IMR-90 (cell line): ENCODE measurements around the gene DMD. TPM values are rescaled to one million over a fixed set of nuclear protein-coding genes. Genes with fewer than 3 reads are reported as not detected.

ENCODE experiments used
- ATAC-seq: fragments of 200-7000 bp; cut with Tn5 transposase; 2 replicates; pipeline ENCODE4 v1.9.1; 2020; ENCODE audit warnings: low read depth, mild to moderate bottlenecking, moderate library complexity
- BruUV-seq: library from RNA; stranded (reverse); fragments of 400-500 nt; replicated peaks from 2 replicates; lab custom pipeline; 2021; lab: Mats Ljungman, UMichigan
- CTCF ChIA-PET: fragments of 300-600 bp; formaldehyde crosslinking; extraction: SDS; loops from one replicate; lab custom pipeline; 2021; ENCODE audit warnings: antibody characterized with exemption; lab: Yijun Ruan, JAX
- POLR2A ChIA-PET: fragments of 300-600 bp; sonication (Branson Sonifier 250); formaldehyde crosslinking; loops from one replicate; lab custom pipeline; 2022; ENCODE audit warnings: antibody characterized with exemption; ENCODE audit not compliant: unreplicated experiment; lab: Charles Lee
- DNase-seq: peaks from one replicate; pipeline ENCODE4 v3.0.0; 2013
- H2AFZ ChIP-seq: replicated peaks from 2 replicates; pipeline ENCODE3; 2013; ENCODE audit warnings: low read length, mild to moderate bottlenecking; ENCODE audit not compliant: poor library complexity
- H2AK5ac ChIP-seq: 2 replicates; pipeline ENCODE4 v1.6.1; 2013; ENCODE audit warnings: low read depth, low read length, inconsistent platforms
- H2AK9ac ChIP-seq: replicated peaks from 2 replicates; pipeline ENCODE3; 2013; ENCODE audit warnings: mild to moderate bottlenecking, low read depth, low read length, moderate library complexity; ENCODE audit not compliant: poor library complexity
- H2BK120ac ChIP-seq: 2 replicates; pipeline ENCODE4 v1.6.1; 2013; ENCODE audit warnings: low read depth, low read length, inconsistent platforms
- H2BK15ac ChIP-seq: 3 replicates; pipeline ENCODE4 v1.6.1; 2013; ENCODE audit warnings: low read depth, low read length, inconsistent platforms
- H2BK20ac ChIP-seq: 2 replicates; pipeline ENCODE4 v1.6.1; 2013; ENCODE audit warnings: low read depth, mild to moderate bottlenecking, inconsistent platforms, low read length, moderate library complexity
- H2BK5ac ChIP-seq: 2 replicates; pipeline ENCODE4 v1.6.1; 2013; ENCODE audit warnings: mild to moderate bottlenecking, low read depth, low read length, inconsistent platforms; ENCODE audit not compliant: poor library complexity, severe bottlenecking
- H3K14ac ChIP-seq: replicated peaks from 2 replicates; pipeline ENCODE4 v1.6.1; 2013; ENCODE audit warnings: low read depth, low read length, inconsistent platforms
- H3K18ac ChIP-seq: 2 replicates; pipeline ENCODE4 v1.6.1; 2013; ENCODE audit warnings: low read depth, low read length, control low read depth
- H3K23ac ChIP-seq: 2 replicates; pipeline ENCODE4 v1.6.1; 2013; ENCODE audit warnings: low read depth, low read length, inconsistent platforms
- H3K27ac ChIP-seq: 2 replicates; pipeline ENCODE4 v1.5.1; 2013; ENCODE audit warnings: mild to moderate bottlenecking, control low read depth, low read length; ENCODE audit not compliant: insufficient read depth
- H3K27me3 ChIP-seq: 2 replicates; pipeline ENCODE4 v1.6.1; 2013; ENCODE audit warnings: low read length; ENCODE audit not compliant: control insufficient read depth, insufficient read depth
- H3K36me3 ChIP-seq: 2 replicates; pipeline ENCODE4 v1.6.1; 2013; ENCODE audit warnings: low read length, mixed read lengths; ENCODE audit not compliant: control insufficient read depth, insufficient read depth
- H3K4ac ChIP-seq: 2 replicates; pipeline ENCODE4 v1.6.1; 2013; ENCODE audit warnings: low read depth, low read length, inconsistent platforms
- H3K4me1 ChIP-seq: 2 replicates; pipeline ENCODE4 v1.6.1; 2013; ENCODE audit warnings: low read length, mixed read lengths; ENCODE audit not compliant: control insufficient read depth, insufficient read depth
- H3K4me2 ChIP-seq: 2 replicates; pipeline ENCODE4 v1.6.1; 2013; ENCODE audit warnings: low read depth, mild to moderate bottlenecking, control low read depth, low read length, moderate library complexity
- H3K4me3 ChIP-seq: 2 replicates; pipeline ENCODE4 v1.5.1; 2013; ENCODE audit warnings: low read depth, mild to moderate bottlenecking, control low read depth, low read length, moderate library complexity; ENCODE audit not compliant: insufficient read depth
- H3K56ac ChIP-seq: 2 replicates; pipeline ENCODE4 v1.6.1; 2013; ENCODE audit warnings: low read length, inconsistent platforms; ENCODE audit not compliant: insufficient read depth; ENCODE audit errors: extremely low read depth
- H3K79me1 ChIP-seq, 2 experiments: 2 replicates each; pipeline ENCODE4 v1.6.1; 2013; ENCODE audit warnings: low read length in 2 of 2, inconsistent platforms in 1 of 2, low read depth in 1 of 2
- H3K9ac ChIP-seq: 2 replicates; pipeline ENCODE4 v1.6.1; 2013; ENCODE audit warnings: low read depth, low read length, control low read depth
- H3K9me1 ChIP-seq: 2 replicates; pipeline ENCODE4 v1.6.1; 2013; ENCODE audit warnings: low read length, inconsistent platforms; ENCODE audit not compliant: insufficient read depth
- H3K9me3 ChIP-seq: 2 replicates; pipeline ENCODE4 v1.6.1; 2013; ENCODE audit warnings: low read length; ENCODE audit not compliant: control insufficient read depth, insufficient read depth
- H4K20me1 ChIP-seq: 2 replicates; pipeline ENCODE4 v1.6.1; 2013; ENCODE audit warnings: low read length, inconsistent platforms; ENCODE audit not compliant: insufficient read depth
- H4K5ac ChIP-seq: 2 replicates; pipeline ENCODE4 v1.6.1; 2013; ENCODE audit warnings: mild to moderate bottlenecking, low read depth, low read length, control low read depth
- H4K8ac ChIP-seq, 2 experiments: 2 replicates each; pipeline ENCODE4 v1.6.1; 2013; ENCODE audit warnings: low read depth in 2 of 2, low read length in 2 of 2, control low read depth in 1 of 2, inconsistent platforms in 1 of 2
- H4K91ac ChIP-seq: 2 replicates; pipeline ENCODE4 v1.6.1; 2013; ENCODE audit warnings: low read depth, low read length, inconsistent platforms; ENCODE audit not compliant: insufficient read depth
- BHLHE40 ChIP-seq: fragments of 150-350 bp; IDR thresholded peaks from 2 replicates; pipeline ENCODE4 v1.6.1; 2016; ENCODE audit warnings: mild to moderate bottlenecking, low read depth, low read length
- CEBPB ChIP-seq: IDR thresholded peaks from 2 replicates; pipeline ENCODE4 v1.6.1; 2012; ENCODE audit warnings: low read depth, low read length, improper control_type of control experiment
- CHD1 ChIP-seq: IDR thresholded peaks from 2 replicates; pipeline ENCODE4 v1.6.1; 2012; ENCODE audit warnings: low read depth, low read length, improper control_type of control experiment
- CTCF ChIP-seq: conservative IDR thresholded peaks from 2 replicates; pipeline ENCODE4 v1.5.1; 2012; ENCODE audit warnings: mild to moderate bottlenecking, low read depth, low read length, improper control_type of control experiment
- ELK1 ChIP-seq: fragments of 150-350 bp; IDR thresholded peaks from 2 replicates; pipeline ENCODE4 v1.6.1; 2016; ENCODE audit warnings: low read depth, mild to moderate bottlenecking, low read length, moderate library complexity, borderline replicate concordance
- FOS ChIP-seq: fragments of 150-350 bp; IDR thresholded peaks from 2 replicates; pipeline ENCODE4 v1.6.1; 2016; ENCODE audit warnings: low read depth, low read length
- MAFK ChIP-seq: IDR thresholded peaks from 2 replicates; pipeline ENCODE4 v1.6.1; 2012; ENCODE audit warnings: low read depth, low read length, improper control_type of control experiment
- MAZ ChIP-seq: IDR thresholded peaks from 2 replicates; pipeline ENCODE4 v1.6.1; 2012; ENCODE audit warnings: low read depth, mild to moderate bottlenecking, low read length, improper control_type of control experiment, moderate library complexity, borderline replicate concordance
- MXI1 ChIP-seq: IDR thresholded peaks from 2 replicates; pipeline ENCODE4 v1.6.1; 2012; ENCODE audit warnings: low read depth, mild to moderate bottlenecking, low read length, moderate library complexity, borderline replicate concordance
- NFE2L2 ChIP-seq: fragments of 150-350 bp; IDR thresholded peaks from 2 replicates; pipeline ENCODE4 v1.6.1; 2016; ENCODE audit warnings: low read depth, mild to moderate bottlenecking, low read length
- POLR2A ChIP-seq: IDR thresholded peaks from 2 replicates; pipeline ENCODE4 v1.6.1; 2012; ENCODE audit warnings: mild to moderate bottlenecking, low read depth, low read length
- RAD21 ChIP-seq: IDR thresholded peaks from 2 replicates; pipeline ENCODE4 v1.6.1; 2012; ENCODE audit warnings: low read length, improper control_type of control experiment
- RCOR1 ChIP-seq: IDR thresholded peaks from 2 replicates; pipeline ENCODE4 v1.6.1; 2012; ENCODE audit warnings: mild to moderate bottlenecking, low read length, improper control_type of control experiment; ENCODE audit not compliant: insufficient replicate concordance
- RFX5 ChIP-seq: IDR thresholded peaks from 2 replicates; pipeline ENCODE4 v1.8.0; 2012; ENCODE audit warnings: low read depth, mild to moderate bottlenecking, low read length, moderate library complexity
- SMC3 ChIP-seq: fragments of 150-350 bp; IDR thresholded peaks from 2 replicates; pipeline ENCODE4 v1.6.1; 2016; ENCODE audit warnings: low read depth, mild to moderate bottlenecking, antibody characterized with exemption, low read length, moderate library complexity
- USF2 ChIP-seq: fragments of 150-350 bp; IDR thresholded peaks from 2 replicates; pipeline ENCODE4 v1.6.1; 2017; ENCODE audit warnings: mild to moderate bottlenecking, antibody characterized with exemption, low read length, low read depth
- WGBS, 2 experiments: methylation state at CpG; one replicate each; pipeline versions ENCODE4 v1.1.5 to v1.1.7; 2013; ENCODE audit warnings: missing lambda C conversion rate in 2 of 2; ENCODE audit not compliant: insufficient read length in 1 of 2; ENCODE audit errors: extremely low coverage in 2 of 2; 5-methylcytosine and 5-hydroxymethylcytosine counted together
- dilution Hi-C: fragments of 300-500 bp; cut with HindIII; formaldehyde crosslinking; loops from one replicate; pipeline ENCODE4 v1.14.3; 2018; ENCODE audit warnings: low sequenced_read_pairs; ENCODE audit not compliant: unreplicated experiment
- in situ Hi-C: fragments of 300-500 bp; cut with MboI; formaldehyde crosslinking; loops from 3 replicates; pipeline ENCODE4 v1.14.3; 2019; ENCODE audit warnings: low sequenced_read_pairs, inconsistent platforms, mixed read lengths
- intact Hi-C: fragments of 100-400 bp; cut with micrococcal nuclease; formaldehyde crosslinking; loops from 2 replicates; pipeline ENCODE4 v1.10.0; 2022
- polyA plus RNA-seq, 3 experiments: library from polyadenylated mRNA; depleted of rRNA; stranded (reverse); fragments of >200 nt; gene quantifications; 2 replicates each; pipeline ENCODE4 v1.2.3, GENCODE V29; 2012; ENCODE audit warnings: low replicate concordance in 1 of 3
- total RNA-seq: library from RNA; depleted of rRNA; stranded (reverse); fragments of >200 nt; gene quantifications from 2 replicates; pipeline ENCODE4 v1.2.3, GENCODE V29; 2012

Gene DMD
- total and polyA plus RNA-seq, 2 of the 4 experiments (the other 2 are of a cell fraction) = 6.6 to 11.8 TPM

GRCh38 chrX:31293409-31293808 lies 1917.9 kb downstream of the DMD start:
- in situ Hi-C loops (no loop called here), dilution Hi-C loops (no loop called here), intact Hi-C loops (no loop called here)
- Histone ChIP-seq H3K9me1 (no peaks in the 10 kb centered on the region), H3K4ac (no peak overlapping the region), H3K36me3 (no peaks in the 10 kb centered on the region), H3K18ac (no peak overlapping the region), H3K4me1 (no peaks in the 10 kb centered on the region), H3K9me3 (no peaks in the 10 kb centered on the region), H2AK9ac (no peak overlapping the region), H3K4me3 (no peak overlapping the region), H3K23ac (no peak overlapping the region), H4K8ac (no peak overlapping the region), H3K4me2 (no peak overlapping the region), H3K14ac (no peak overlapping the region), H4K5ac (no peak overlapping the region), H2AK5ac (no peak overlapping the region), H3K56ac (no peak overlapping the region), H2BK20ac (no peak overlapping the region), H4K20me1 (no peaks in the 10 kb centered on the region), H4K91ac (no peak overlapping the region), H2AFZ (no peak overlapping the region), H3K27ac (no peak overlapping the region), H2BK15ac (no peak overlapping the region), H3K9ac (no peak overlapping the region), H2BK120ac (no peak overlapping the region), H2BK5ac (no peak overlapping the region), H3K27me3 (no peaks in the 10 kb centered on the region), H3K79me1 (no peaks in the 10 kb centered on the region)
- DNase-seq = no peak
- no TSS peak for BruUV-seq
- no CpG with 5 or more reads among the region's 6 CpGs for WGBS, 2 experiments
- CTCF ChIA-PET = no interaction called here
- no peak for ATAC-seq
- no peak for TF ChIP-seq RAD21
- no peak for TF ChIP-seq CEBPB
- no peak for TF ChIP-seq ELK1
- TF ChIP-seq MAFK = no peak
- TF ChIP-seq USF2 = no peak
- TF ChIP-seq SMC3 = no peak
- TF ChIP-seq NFE2L2 = no peak
- no peak for TF ChIP-seq RCOR1
- TF ChIP-seq BHLHE40 = no peak
- TF ChIP-seq POLR2A = no peak
- TF ChIP-seq FOS = no peak
- no peak for TF ChIP-seq CTCF
- TF ChIP-seq MAZ = no peak
- TF ChIP-seq CHD1 = no peak
- TF ChIP-seq RFX5 = no peak
- TF ChIP-seq MXI1 = no peak
- POLR2A ChIA-PET = no interaction called here
